Endothelial cell of umbilical vein (primary cell): ENCODE data around the gene RBM8A. TPM values are rescaled to one million over a fixed set of nuclear protein-coding genes. Genes with fewer than 3 reads are reported as not detected.

Source experiments
- BruUV-seq: library from RNA; stranded (reverse); fragments of 400-500 nt; replicated peaks from 2 replicates; lab custom pipeline; 2021; lab: Mats Ljungman, UMichigan
- CTCF ChIA-PET: fragments of 300-600, 350-600 bp; sonication (Branson Sonifier 250); formaldehyde crosslinking; loops from one replicate; lab custom pipeline; 2021; ENCODE audit warnings: antibody characterized with exemption, inconsistent platforms; lab: Charles Lee
- POLR2A ChIA-PET: fragments of 300-600, 350-600 bp; sonication (Branson Sonifier 250); formaldehyde crosslinking; loops from one replicate; lab custom pipeline; 2021; ENCODE audit warnings: antibody characterized with exemption, inconsistent platforms; lab: Charles Lee
- DNase-seq: peaks from one replicate; pipeline ENCODE4 v3.0.0-alpha.2; 2011; ENCODE audit warnings: low read depth, low spot score
- FAIRE-seq: peaks from 2 replicates; lab custom pipeline; 2011; peaks lifted over from hg19 to GRCh38; lab: Jason Lieb, UNC
- H2AFZ ChIP-seq: 2 replicates; pipeline ENCODE4 v1.6.0; 2012; ENCODE audit warnings: low read depth, low read length, control low read depth, inconsistent platforms
- H3K27ac ChIP-seq: 2 replicates; pipeline ENCODE4 v1.5.1; 2011; ENCODE audit warnings: low read depth, mild to moderate bottlenecking, control low read depth, low read length, moderate library complexity; ENCODE audit not compliant: insufficient read depth
- H3K27me3 ChIP-seq, 2 experiments: 2 replicates each; pipeline versions ENCODE4 v1.6.0 to v1.6.1; 2011; ENCODE audit warnings: low read length in 2 of 2, mixed read lengths in 1 of 2; ENCODE audit not compliant: control insufficient read depth in 2 of 2, insufficient read depth in 2 of 2
- H3K36me3 ChIP-seq, 2 experiments: 2 replicates in 1 of 2; 3 replicates in 1 of 2; pipeline ENCODE4 v1.5.1; 2011; ENCODE audit warnings: low read length in 2 of 2, mild to moderate bottlenecking in 1 of 2, moderate library complexity in 1 of 2; ENCODE audit not compliant: control insufficient read depth in 2 of 2, insufficient read depth in 2 of 2; ENCODE audit errors: extremely low read depth in 1 of 2
- H3K4me1 ChIP-seq: 3 replicates; pipeline ENCODE4 v1.5.1; 2011; ENCODE audit warnings: mild to moderate bottlenecking, low read length; ENCODE audit not compliant: control insufficient read depth, insufficient read depth; ENCODE audit errors: extremely low read depth
- H3K4me2 ChIP-seq: 2 replicates; pipeline ENCODE4 v1.6.1; 2011; ENCODE audit warnings: low read length, control low read depth, mixed read lengths; ENCODE audit not compliant: insufficient read depth
- H3K4me3 ChIP-seq, 3 experiments: fragments of 200-600 bp in 1 of 3; sonication (generic), shearing (Covaris generic) in 1 of 3; replicated peaks in 1 of 3; 2 replicates each; pipeline ENCODE4 v1.5.1; 2011 to 2016; ENCODE audit warnings: control low read depth in 3 of 3, low read length in 3 of 3, mild to moderate bottlenecking in 2 of 3, inconsistent platforms in 1 of 3, low read depth in 1 of 3, moderate library complexity in 1 of 3; ENCODE audit not compliant: insufficient read depth in 1 of 3
- H3K79me2 ChIP-seq: 2 replicates; pipeline ENCODE4 v1.6.0; 2012; ENCODE audit warnings: low read length, inconsistent platforms; ENCODE audit not compliant: control insufficient read depth, insufficient read depth
- H3K9ac ChIP-seq: replicated peaks from 2 replicates; pipeline ENCODE3; 2011; ENCODE audit warnings: low read length, control low read depth; ENCODE audit not compliant: insufficient read depth; ENCODE audit errors: extremely low read depth
- H3K9me1 ChIP-seq: replicated peaks from 3 replicates; pipeline ENCODE4 v1.6.0; 2011; ENCODE audit warnings: mild to moderate bottlenecking, low read length; ENCODE audit not compliant: control insufficient read depth, insufficient read depth; ENCODE audit errors: extremely low read depth
- H3K9me3 ChIP-seq: replicated peaks from 2 replicates; pipeline ENCODE4 v1.5.1; 2012; ENCODE audit warnings: low read length, inconsistent platforms; ENCODE audit not compliant: control insufficient read depth, insufficient read depth
- H4K20me1 ChIP-seq: replicated peaks from 2 replicates; pipeline ENCODE3; 2011; ENCODE audit warnings: mild to moderate bottlenecking, low read length; ENCODE audit not compliant: control insufficient read depth, insufficient read depth; ENCODE audit errors: extremely low read depth
- EZH2 ChIP-seq: IDR thresholded peaks from 2 replicates; pipeline ENCODE4 v1.6.1; 2012; ENCODE audit warnings: borderline replicate concordance, low read depth, mild to moderate bottlenecking, moderate library complexity, low read length, inconsistent platforms; ENCODE audit not compliant: severe bottlenecking
- FOS ChIP-seq: IDR thresholded peaks from 2 replicates; pipeline ENCODE4 v1.6.1; 2011; ENCODE audit warnings: mild to moderate bottlenecking, low read length, moderate library complexity, borderline replicate concordance; ENCODE audit not compliant: insufficient read depth
- GATA2 ChIP-seq: IDR thresholded peaks from 2 replicates; pipeline ENCODE4 v1.7.0; 2011; ENCODE audit warnings: low read depth, mild to moderate bottlenecking, moderate library complexity, mixed read lengths, low read length; ENCODE audit not compliant: insufficient read length, insufficient read depth
- JUN ChIP-seq: IDR thresholded peaks from 2 replicates; pipeline ENCODE4 v1.6.1; 2011; ENCODE audit warnings: borderline replicate concordance, low read depth; ENCODE audit not compliant: insufficient read length, insufficient read depth
- MYC ChIP-seq: IDR thresholded peaks from one replicate; pipeline ENCODE4 v1.6.1; 2011; ENCODE audit warnings: mild to moderate bottlenecking, low read depth, low read length
- POLR2A ChIP-seq: IDR thresholded peaks from 2 replicates; pipeline ENCODE4 v1.6.1; 2012; ENCODE audit warnings: low read depth, mild to moderate bottlenecking, control low read depth, low read length
- POLR2AphosphoS5 ChIP-seq: IDR thresholded peaks from 2 replicates; pipeline ENCODE4 v1.6.1; 2012; ENCODE audit warnings: low read depth, mild to moderate bottlenecking, control low read depth, low read length, moderate library complexity; ENCODE audit not compliant: insufficient read depth
- dilution Hi-C: fragments of 300-500 bp; cut with MboI; formaldehyde crosslinking; loops from one replicate; pipeline ENCODE4 v1.15.0; 2019; ENCODE audit warnings: low sequenced_read_pairs; ENCODE audit not compliant: extremely low pct_ligation_motif_present
- intact Hi-C: fragments of 100-400 bp; cut with micrococcal nuclease; formaldehyde crosslinking; loops from one replicate; pipeline ENCODE4 v1.10.0; 2022
- polyA plus RNA-seq, 4 experiments: library from polyadenylated mRNA; depleted of rRNA in 3 of 4; stranded (reverse) in 3 of 4; unstranded in 1 of 4; fragments of >200 nt; gene quantifications; 2 replicates each; pipeline versions ENCODE4 v1.2.1 to v1.2.3, GENCODE V29; 2011 to 2012; ENCODE audit warnings: missing spikeins in 1 of 4
- total RNA-seq: library from RNA; stranded (reverse); gene quantifications from 2 replicates; pipeline ENCODE4 v1.2.3, GENCODE V29; 2021
- TF ChIP-seq, protein P1 (sequence below), 2 donors: IDR thresholded peaks; 1 replicate in 1 of 2; 2 replicates in 1 of 2; pipeline ENCODE4 v1.5.1; 2011; ENCODE audit warnings: low read length in 2 of 2, mild to moderate bottlenecking in 2 of 2, moderate library complexity in 2 of 2, control low read depth in 1 of 2, inconsistent platforms in 1 of 2, low read depth in 1 of 2; ENCODE audit not compliant: insufficient read depth in 1 of 2; ENCODE audit errors: extremely low read depth in 1 of 2
- TF ChIP-seq, protein P2 (sequence below): IDR thresholded peaks from 2 replicates; pipeline ENCODE4 v1.6.1; 2011; ENCODE audit not compliant: insufficient read depth, insufficient read length

The RBM8A gene
- total and polyA plus RNA-seq, 2 donors (not counting 3 experiments of a cell fraction or from before 2014, with no cell fraction given): 192 to 194 TPM

DNA sequence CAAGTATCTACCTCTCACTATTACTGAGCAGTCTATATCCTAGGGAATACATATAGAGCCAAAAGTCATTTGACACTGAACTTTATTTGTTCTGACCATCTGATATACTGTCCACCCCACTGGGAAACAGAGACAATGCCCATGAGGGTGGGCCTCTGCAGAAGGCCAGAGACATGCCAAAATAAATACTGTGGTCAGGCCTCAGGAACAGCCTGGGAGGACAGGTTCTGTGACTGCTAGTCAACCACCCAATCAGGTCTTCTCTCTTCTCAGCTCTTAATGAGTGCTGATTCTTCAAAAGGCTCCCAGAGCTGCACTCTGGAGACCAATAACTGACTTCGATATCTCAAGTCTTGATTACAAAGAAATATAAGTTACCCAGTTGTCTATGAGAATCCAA is 36.1 kb downstream of the RBM8A start:
- POLR2A ChIA-PET: interaction anchor here (0.7 to 3.7 kb wide), 5 partner anchors 15 to 67 kb away, joined by 6 to 28 read pairs (median 7); partner anchors contain the start of genes ITGA10, LIX1L and PIAS3
- peak overlapping the region; percentile 55 for H3K4me2 ChIP-seq

More for the DNA sequence above, 36.1 kb downstream of the RBM8A start:
- BruUV-seq: no TSS peak
- dilution Hi-C loops: no loop called here
- H3K79me2 ChIP-seq: no peaks in the 10 kb centered on the region
- H3K27me3 ChIP-seq: no peaks in the 10 kb centered on the region
- no peak overlapping the region for H3K4me3 ChIP-seq
- H3K27ac ChIP-seq: peak overlapping the region; percentile 58
- FAIRE-seq: no peak
- no peaks in the 10 kb centered on the region for H3K9me1 ChIP-seq
- no peaks in the 10 kb centered on the region for H4K20me1 ChIP-seq
- no peaks in the 10 kb centered on the region for H3K9me3 ChIP-seq
- CTCF ChIA-PET: interaction anchor here (0.7 to 8.9 kb wide), 28 partner anchors 8 to 145 kb away, joined by 3 to 280 read pairs (median 12); partner anchors contain the start of genes ANKRD34A, ITGA10, LIX1L and NUDT17
- peaks cover 35% of the 10 kb centered on the region for H3K4me1 ChIP-seq
- TF ChIP-seq, protein P1, sequence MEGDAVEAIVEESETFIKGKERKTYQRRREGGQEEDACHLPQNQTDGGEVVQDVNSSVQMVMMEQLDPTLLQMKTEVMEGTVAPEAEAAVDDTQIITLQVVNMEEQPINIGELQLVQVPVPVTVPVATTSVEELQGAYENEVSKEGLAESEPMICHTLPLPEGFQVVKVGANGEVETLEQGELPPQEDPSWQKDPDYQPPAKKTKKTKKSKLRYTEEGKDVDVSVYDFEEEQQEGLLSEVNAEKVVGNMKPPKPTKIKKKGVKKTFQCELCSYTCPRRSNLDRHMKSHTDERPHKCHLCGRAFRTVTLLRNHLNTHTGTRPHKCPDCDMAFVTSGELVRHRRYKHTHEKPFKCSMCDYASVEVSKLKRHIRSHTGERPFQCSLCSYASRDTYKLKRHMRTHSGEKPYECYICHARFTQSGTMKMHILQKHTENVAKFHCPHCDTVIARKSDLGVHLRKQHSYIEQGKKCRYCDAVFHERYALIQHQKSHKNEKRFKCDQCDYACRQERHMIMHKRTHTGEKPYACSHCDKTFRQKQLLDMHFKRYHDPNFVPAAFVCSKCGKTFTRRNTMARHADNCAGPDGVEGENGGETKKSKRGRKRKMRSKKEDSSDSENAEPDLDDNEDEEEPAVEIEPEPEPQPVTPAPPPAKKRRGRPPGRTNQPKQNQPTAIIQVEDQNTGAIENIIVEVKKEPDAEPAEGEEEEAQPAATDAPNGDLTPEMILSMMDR (IDR thresholded peaks at IDR 0.05; ENCODE audit: extremely low read depth in 1 of 2, insufficient read depth in 1 of 2, low read depth in 1 of 2, low read length in 2 of 2): no peak
- TF ChIP-seq JUN (no peak), MYC (no peak), EZH2 (no peak), POLR2A (peak; percentile 33), GATA2 (peak; percentile 25), POLR2AphosphoS5 (peak; percentile 44), FOS (no peak)
- TF ChIP-seq, protein P2, sequence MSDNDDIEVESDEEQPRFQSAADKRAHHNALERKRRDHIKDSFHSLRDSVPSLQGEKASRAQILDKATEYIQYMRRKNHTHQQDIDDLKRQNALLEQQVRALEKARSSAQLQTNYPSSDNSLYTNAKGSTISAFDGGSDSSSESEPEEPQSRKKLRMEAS: no peak
- H2AFZ ChIP-seq: peak overlapping the region; percentile 52
- H3K36me3 ChIP-seq: peaks cover 2 to 6% of the 10 kb centered on the region in 2 experiments
- DNase-seq: peak; percentile 72
- peak overlapping the region; percentile 30 for H3K9ac ChIP-seq
- intact Hi-C loops: loop anchor here (1.0 to 5.0 kb wide), 7 partner anchors 19 to 122 kb away; partner anchors contain the start of genes ITGA10, PIAS3 and RBM8A
